GM10248 (cell line): ENCODE measurements around the gene PPP1R12C.

ENCODE experiments used
- CTCF ChIA-PET: fragments of 300-600 bp; sonication (Branson Sonifier 250); formaldehyde crosslinking; extraction: SDS; loops from one replicate; lab custom pipeline; 2021; ENCODE audit warnings: antibody characterized with exemption; lab: Yijun Ruan, JAX
- POLR2A ChIA-PET: fragments of 350-650 bp; sonication (Branson Sonifier 250); formaldehyde crosslinking; extraction: SDS; loops from one replicate; lab custom pipeline; 2020; ENCODE audit warnings: antibody characterized with exemption; lab: Yijun Ruan, JAX
- DNase-seq: peaks from one replicate; pipeline ENCODE4 v3.0.0; 2012; ENCODE audit errors: extremely low spot score
- CTCF ChIP-seq: IDR thresholded peaks from 2 replicates; pipeline ENCODE4 v1.5.1; 2012; ENCODE audit warnings: mild to moderate bottlenecking, low read depth; ENCODE audit errors: extremely low read depth, missing control alignments, control extremely low read depth

PPP1R12C gene

DNA sequence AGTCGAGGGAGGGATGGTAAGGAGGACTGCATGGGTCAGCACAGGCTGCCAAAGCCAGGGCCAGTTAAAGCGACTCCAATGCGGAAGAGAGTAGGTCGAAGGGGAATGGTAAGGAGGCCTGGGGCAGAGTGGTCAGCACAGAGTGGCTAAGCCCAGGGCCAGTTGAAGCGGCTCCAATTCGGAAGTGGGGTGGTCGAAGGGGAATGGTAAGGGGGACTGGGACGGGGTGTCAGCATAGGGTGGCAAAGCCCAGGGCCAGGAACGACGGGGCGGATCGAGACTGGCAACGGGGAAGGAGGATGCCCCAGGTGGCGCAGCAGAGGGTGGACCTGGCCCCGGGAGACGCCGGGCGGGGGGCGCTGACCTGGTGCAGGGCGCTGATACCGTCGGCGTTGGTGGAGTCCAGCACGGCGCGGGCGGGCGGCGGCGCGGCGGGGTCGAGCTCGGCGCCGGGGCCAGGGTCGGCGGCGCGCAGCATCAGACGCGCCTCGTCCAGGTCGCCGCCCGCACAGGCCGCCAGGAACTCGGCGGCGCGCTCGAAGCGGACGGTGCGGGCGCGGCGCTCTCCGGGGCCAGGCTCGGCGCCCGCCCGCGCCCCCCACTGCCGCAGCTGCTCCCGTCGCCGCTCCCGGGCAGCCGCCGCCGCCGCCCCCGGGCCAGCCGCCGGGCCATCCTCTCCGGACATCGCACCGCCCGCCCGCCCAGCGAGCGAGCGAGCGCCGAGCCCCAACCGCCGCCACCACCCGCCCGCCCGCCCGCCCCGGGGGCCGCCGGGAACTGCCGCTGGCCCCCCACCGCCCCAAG lies at the start of gene PPP1R12C:
Gene PPP1R12C (minus strand): TSS at position 779 of the 804 bp plus-strand sequence. CDS start 94 bp downstream, at position 685.
- no peak for TF ChIP-seq CTCF
- ChIA-PET POLR2A (interaction anchor here (1.0 to 1.1 kb wide), 2 partner anchors 290 to 359 kb away, joined by 3 read pairs; partner anchors contain the start of gene ZNF628), CTCF (interaction anchor here (0.6 to 2.4 kb wide), 4 partner anchors 16 to 29 kb away, joined by 4 to 9 read pairs (median 5); no protein-coding TSS in a partner anchor)
- DNase-seq: no peak

DNA sequence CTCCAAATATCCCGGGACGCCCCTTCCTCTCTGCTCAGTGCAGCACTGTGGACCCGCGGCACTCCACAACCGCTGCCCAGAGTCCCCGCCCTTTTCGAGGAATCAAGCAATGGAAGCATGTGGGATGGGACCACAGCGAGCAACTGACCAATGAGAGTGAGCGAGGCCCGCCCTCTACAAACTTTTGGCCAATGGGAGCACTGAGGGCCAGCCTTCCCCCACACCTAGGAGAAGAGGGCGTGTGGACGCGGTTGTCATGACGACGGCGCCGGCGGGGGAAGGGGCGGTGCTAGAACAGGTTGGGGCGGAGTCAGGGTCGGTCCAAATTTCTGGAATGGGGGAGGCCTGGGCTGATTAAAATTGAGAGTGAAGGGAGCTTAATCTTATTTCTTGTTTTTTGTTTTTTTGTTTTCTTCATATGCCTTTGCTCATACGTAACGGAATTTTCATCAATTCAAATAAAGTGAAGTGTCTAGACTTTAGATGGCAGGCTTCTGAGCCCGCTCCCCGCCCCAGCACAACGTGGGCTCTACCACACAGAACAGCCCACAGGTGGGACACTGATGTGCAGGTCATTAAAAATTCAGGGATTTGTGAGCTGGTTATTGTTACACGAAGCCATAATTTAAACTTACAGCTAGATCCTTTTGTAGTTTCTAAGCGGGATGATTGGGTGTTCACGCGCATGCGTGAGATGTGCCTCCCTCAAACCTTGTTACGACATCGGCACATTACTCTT lies 49.3 kb upstream of the PPP1R12C start, which contains the start of gene DNAAF3:
Gene DNAAF3 (minus strand): TSS at position 84 of the 739 bp plus-strand sequence. CDS start 200 bp downstream, outside the sequence.
- CTCF ChIA-PET: interaction anchor here (0.7 to 1.4 kb wide), 7 partner anchors 9 to 337 kb away, joined by 3 to 5 read pairs (median 3); partner anchors contain the start of gene TNNI3
- POLR2A ChIA-PET: interaction anchor here (0.5 kb wide), 1 partner anchor 10 kb away, joined by 4 read pairs; no protein-coding TSS in a partner anchor
- DNase-seq: peak; percentile 96
- no peak for TF ChIP-seq CTCF

DNA sequence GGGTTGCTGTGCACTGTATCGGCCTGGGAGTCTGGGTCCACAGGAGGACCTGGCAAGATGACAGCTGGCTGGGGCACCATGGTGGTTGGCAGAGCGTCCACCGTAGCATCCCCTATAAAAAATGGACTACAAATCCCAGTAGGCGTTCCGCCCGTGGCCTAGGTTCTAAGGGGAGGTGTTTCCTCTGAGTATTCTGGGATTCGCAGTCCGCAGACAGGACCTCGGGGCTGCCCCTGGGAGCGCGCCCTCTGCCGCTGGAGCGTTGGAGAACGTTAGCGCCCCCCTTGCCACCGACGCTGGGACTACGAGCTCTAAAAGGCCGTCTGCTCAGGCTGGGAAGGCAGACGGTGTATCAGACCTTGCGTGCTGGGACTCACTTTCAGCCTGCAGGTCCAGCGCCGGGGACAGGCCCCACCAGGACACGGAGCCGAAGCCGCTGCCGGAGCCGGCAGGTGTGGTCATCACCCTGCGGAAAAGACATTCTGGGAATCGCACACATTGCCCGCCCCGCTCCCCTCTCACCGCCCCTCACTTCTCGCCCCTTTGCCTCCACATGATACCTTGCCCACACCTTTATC lies 48.6 kb upstream of the PPP1R12C start:
- peak; percentile 30 for TF ChIP-seq CTCF
- ChIA-PET CTCF (interaction anchor here (1.0 to 1.4 kb wide), 5 partner anchors 8 to 302 kb away, joined by 3 to 4 read pairs (median 3); partner anchors contain the start of gene TNNI3), POLR2A (interaction anchor here (0.5 kb wide), 1 partner anchor 10 kb away, joined by 4 read pairs; no protein-coding TSS in a partner anchor)
- DNase-seq: no peak

DNA sequence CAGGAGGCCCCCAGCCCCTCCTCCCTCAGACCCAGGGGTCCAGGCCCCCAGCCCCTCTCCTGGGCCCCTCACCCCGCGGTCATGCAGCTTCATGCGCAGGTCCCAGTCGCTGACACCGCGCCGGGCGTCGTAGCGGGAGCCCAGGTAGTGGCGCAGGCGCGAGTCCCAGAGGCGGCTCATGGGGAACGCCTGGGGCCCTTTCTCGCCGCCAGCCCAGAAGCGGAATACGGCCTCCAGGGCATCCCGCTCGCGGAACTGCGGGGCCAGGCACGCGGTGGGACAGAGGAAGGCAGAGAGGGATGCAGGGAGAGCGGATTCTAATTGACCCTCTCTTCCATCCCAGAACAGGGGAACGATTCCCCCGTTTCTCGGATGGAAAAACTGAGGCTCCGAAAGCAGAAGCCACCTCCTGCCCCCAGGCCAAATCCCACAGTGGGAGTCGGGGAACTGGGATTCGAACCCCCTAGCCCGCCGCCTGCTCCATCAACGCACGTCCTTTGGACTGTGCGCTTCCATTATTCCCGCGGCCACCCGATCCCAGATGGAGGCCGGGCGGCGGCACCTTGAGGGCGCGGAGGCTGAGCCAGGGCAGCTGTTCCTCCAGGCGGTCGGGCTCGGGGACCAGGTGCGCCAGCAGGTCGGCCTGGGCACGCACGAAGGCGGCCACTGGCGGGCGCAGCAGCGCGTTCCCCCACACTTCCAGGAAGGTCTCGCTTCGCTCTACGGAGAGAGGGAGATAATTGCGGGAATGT lies 44.3 kb upstream of the PPP1R12C start:
- CTCF ChIA-PET: interaction anchor here (1.9 to 2.7 kb wide), 4 partner anchors 13 to 58 kb away, joined by 4 to 18 read pairs (median 14); no protein-coding TSS in a partner anchor
- POLR2A ChIA-PET: no interaction called here
- no peak for DNase-seq
- no peak for TF ChIP-seq CTCF

GRCh38 chr19:55160986-55161365 lies 43.5 kb upstream of the PPP1R12C start:
- no peak for DNase-seq
- ChIA-PET POLR2A (no interaction called here), CTCF (interaction anchor here (0.6 to 2.7 kb wide), 20 partner anchors 10 to 682 kb away, joined by 3 to 18 read pairs (median 4); partner anchors contain the start of gene ISOC2)
- TF ChIP-seq CTCF: no peak
